KMS-11 (cell line): ENCODE data around the gene IGHMBP2.
A peak's percentile ranks its signal among the peaks of the same experiment; 100 is the strongest.
"Not testable (repeated sequence)": the region's sequence is repeated elsewhere in the genome, so short reads cannot be mapped to it uniquely, and the experiment has no call there.

Experiments
- H2AFZ ChIP-seq: fragments of 200-600 bp; sonication (generic); 2 replicates; pipeline ENCODE4 v1.6.1; 2016; ENCODE audit warnings: antibody characterized with exemption, mixed run types, low read depth
- H3K27ac ChIP-seq: fragments of 200-600 bp; sonication (generic); 2 replicates; pipeline ENCODE4 v1.6.1; 2016; ENCODE audit warnings: mild to moderate bottlenecking, mixed run types
- H3K27me3 ChIP-seq: fragments of 200-600 bp; sonication (generic); 2 replicates; pipeline ENCODE4 v1.6.1; 2017; ENCODE audit warnings: mild to moderate bottlenecking, low read depth, mixed run types, moderate library complexity; ENCODE audit not compliant: insufficient read depth
- H3K36me3 ChIP-seq: fragments of 200-600 bp; sonication (generic); 2 replicates; pipeline ENCODE4 v1.6.1; 2017; ENCODE audit warnings: mild to moderate bottlenecking, mixed run types; ENCODE audit not compliant: insufficient read depth
- H3K4me1 ChIP-seq: fragments of 200-600 bp; sonication (generic); 2 replicates; pipeline ENCODE4 v1.6.1; 2016; ENCODE audit warnings: mild to moderate bottlenecking, low read depth, mixed run types; ENCODE audit not compliant: poor library complexity, severe bottlenecking
- H3K4me2 ChIP-seq: fragments of 200-600 bp; sonication (generic); 2 replicates; pipeline ENCODE4 v1.7.0; 2016; ENCODE audit warnings: mild to moderate bottlenecking, mixed run types
- H3K4me3 ChIP-seq: fragments of 200-600 bp; sonication (generic); IDR thresholded peaks from 2 replicates; pipeline ENCODE4 v1.6.1; 2017; ENCODE audit warnings: low read depth, low read length, mixed read lengths; ENCODE audit not compliant: insufficient read depth
- H3K79me2 ChIP-seq: fragments of 200-600 bp; sonication (generic); 2 replicates; pipeline ENCODE4 v1.6.1; 2016; ENCODE audit warnings: low read depth, mixed run types; ENCODE audit not compliant: insufficient read depth
- H3K9ac ChIP-seq: fragments of 200-600 bp; sonication (generic); 2 replicates; pipeline ENCODE4 v1.6.1; 2016; ENCODE audit warnings: mild to moderate bottlenecking, mixed run types
- H4K20me1 ChIP-seq: fragments of 200-600 bp; sonication (generic); 2 replicates; pipeline ENCODE4 v1.6.1; 2016; ENCODE audit warnings: mild to moderate bottlenecking, mixed run types; ENCODE audit not compliant: insufficient read depth
- TF ChIP-seq, protein P1 (sequence below): fragments of 200-600 bp; sonication (generic); conservative IDR thresholded peaks from 2 replicates; pipeline ENCODE4 v1.6.1; 2017; ENCODE audit warnings: low read depth, mild to moderate bottlenecking, antibody characterized with exemption, low read length, moderate library complexity, mixed read lengths

IGHMBP2 gene

DNA sequence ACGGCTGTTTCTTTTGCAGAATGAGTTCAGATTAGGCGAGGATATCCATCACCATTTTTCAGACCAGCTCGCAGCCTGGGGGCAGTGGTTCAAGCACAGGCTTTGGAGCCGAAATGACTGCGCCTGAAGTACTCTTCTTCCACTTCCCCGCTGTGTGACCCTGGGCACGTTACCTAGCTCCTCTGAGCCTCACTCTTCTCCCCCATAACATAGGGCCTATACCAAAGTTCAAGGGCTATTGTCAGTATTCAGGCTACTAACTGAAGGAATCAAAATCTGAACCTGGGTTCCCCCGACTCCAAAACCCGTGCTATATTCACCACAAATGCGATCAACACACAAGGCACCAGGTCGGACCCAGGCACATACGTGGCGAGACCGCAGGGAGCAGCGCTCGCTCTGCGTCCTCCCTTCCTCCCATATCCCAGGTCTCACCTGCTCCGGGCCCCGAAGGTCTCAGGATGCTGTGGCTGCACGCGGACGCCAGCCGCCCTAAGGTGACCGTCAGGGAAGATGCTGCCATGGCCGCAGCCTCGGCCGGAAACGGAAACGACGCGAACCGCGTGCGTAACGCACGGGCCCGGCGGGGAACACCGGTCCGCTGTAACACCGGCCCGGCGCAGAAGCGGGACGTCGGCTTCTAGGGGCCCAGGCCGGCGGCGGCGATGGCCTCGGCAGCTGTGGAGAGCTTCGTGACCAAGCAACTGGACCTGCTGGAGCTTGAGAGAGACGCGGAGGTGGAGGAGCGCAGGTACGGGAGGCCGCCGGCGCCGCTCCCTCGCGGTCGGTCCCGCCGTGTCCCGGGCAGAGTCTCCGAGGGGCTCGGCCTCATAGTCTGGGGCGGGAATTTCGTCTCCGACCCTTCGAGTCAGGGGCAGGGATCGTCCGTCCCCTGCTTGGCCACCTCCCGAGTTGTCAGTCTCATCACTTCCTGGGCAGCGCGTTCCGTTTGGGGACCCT lies at the start of gene IGHMBP2, which contains the start of gene MRPL21:
IGHMBP2 (plus strand) TSS at position 604 of the 960 bp plus-strand sequence; CDS start at position 666, 62 bp downstream.
MRPL21 (minus strand) TSS at position 545 of the 960 bp plus-strand sequence; CDS start at position 523, 22 bp downstream.
- peaks cover 56% of the 10 kb centered on the region for H3K79me2 ChIP-seq
- TF ChIP-seq, protein P1, sequence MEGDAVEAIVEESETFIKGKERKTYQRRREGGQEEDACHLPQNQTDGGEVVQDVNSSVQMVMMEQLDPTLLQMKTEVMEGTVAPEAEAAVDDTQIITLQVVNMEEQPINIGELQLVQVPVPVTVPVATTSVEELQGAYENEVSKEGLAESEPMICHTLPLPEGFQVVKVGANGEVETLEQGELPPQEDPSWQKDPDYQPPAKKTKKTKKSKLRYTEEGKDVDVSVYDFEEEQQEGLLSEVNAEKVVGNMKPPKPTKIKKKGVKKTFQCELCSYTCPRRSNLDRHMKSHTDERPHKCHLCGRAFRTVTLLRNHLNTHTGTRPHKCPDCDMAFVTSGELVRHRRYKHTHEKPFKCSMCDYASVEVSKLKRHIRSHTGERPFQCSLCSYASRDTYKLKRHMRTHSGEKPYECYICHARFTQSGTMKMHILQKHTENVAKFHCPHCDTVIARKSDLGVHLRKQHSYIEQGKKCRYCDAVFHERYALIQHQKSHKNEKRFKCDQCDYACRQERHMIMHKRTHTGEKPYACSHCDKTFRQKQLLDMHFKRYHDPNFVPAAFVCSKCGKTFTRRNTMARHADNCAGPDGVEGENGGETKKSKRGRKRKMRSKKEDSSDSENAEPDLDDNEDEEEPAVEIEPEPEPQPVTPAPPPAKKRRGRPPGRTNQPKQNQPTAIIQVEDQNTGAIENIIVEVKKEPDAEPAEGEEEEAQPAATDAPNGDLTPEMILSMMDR = no peak
- no peaks in the 10 kb centered on the region for H3K27me3 ChIP-seq
- H3K4me2 ChIP-seq = peak within 1 kb of the TSS; percentile 91
- no peaks in the 10 kb centered on the region for H3K36me3 ChIP-seq
- peak within 1 kb of the TSS; percentile 17; the same call in 1 of the 2 replicates for H3K27ac ChIP-seq
- H3K4me1 ChIP-seq = peaks cover 18% of the 10 kb centered on the region
- H3K9ac ChIP-seq = peak within 1 kb of the TSS; percentile 82; the same call in 1 of the 2 replicates
- peak within 1 kb of the TSS; percentile 62; the same call in 1 of the 2 replicates for H2AFZ ChIP-seq
- H3K4me3 ChIP-seq = no peak within 1 kb of the TSS
- no peaks in the 10 kb centered on the region for H4K20me1 ChIP-seq

DNA sequence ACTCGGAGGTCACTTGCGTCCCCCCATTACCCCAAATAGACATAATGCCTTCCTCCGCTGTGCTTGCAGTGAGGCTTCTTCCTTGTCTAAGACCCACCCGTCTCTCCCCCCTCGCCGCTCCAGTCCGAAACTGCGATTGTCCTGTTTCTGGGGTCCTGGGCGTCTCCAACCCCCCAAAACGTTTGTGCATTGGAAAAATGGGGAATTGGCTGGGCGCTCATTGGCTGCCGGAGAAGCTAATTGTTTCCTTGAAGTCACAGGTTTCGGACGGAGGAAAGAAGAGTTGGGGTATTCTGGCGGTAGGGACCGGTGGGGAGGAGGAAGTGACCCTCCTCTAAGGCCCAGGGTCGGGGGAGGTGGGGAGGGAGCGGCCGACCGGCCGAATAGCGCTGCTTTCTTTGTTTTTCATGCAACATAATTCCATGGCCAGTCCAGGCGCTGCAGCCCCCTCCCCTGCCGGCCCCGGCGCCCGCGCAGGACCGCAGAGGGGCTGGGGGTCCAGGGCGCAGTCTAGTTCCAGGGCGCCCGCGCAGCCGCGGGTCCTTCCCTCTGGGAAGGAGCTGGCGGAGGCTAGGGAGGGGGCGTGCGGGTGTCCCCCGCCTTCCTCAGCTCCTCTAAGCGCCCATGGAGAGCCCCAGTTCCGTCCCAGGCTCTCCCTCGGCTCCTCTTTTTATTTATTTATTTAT lies 49.3 kb upstream of the IGHMBP2 start:
- Histone ChIP-seq H3K36me3 (no peaks in the 10 kb centered on the region), H3K27me3 (no peaks in the 10 kb centered on the region), H3K27ac (no peak overlapping the region), H4K20me1 (no peaks in the 10 kb centered on the region), H2AFZ (no peak overlapping the region), H3K4me2 (no peak overlapping the region), H3K79me2 (no peaks in the 10 kb centered on the region), H3K4me3 (no peak overlapping the region), H3K4me1 (no peaks in the 10 kb centered on the region), H3K9ac (no peak overlapping the region)
- TF ChIP-seq, protein P1 = no peak

DNA sequence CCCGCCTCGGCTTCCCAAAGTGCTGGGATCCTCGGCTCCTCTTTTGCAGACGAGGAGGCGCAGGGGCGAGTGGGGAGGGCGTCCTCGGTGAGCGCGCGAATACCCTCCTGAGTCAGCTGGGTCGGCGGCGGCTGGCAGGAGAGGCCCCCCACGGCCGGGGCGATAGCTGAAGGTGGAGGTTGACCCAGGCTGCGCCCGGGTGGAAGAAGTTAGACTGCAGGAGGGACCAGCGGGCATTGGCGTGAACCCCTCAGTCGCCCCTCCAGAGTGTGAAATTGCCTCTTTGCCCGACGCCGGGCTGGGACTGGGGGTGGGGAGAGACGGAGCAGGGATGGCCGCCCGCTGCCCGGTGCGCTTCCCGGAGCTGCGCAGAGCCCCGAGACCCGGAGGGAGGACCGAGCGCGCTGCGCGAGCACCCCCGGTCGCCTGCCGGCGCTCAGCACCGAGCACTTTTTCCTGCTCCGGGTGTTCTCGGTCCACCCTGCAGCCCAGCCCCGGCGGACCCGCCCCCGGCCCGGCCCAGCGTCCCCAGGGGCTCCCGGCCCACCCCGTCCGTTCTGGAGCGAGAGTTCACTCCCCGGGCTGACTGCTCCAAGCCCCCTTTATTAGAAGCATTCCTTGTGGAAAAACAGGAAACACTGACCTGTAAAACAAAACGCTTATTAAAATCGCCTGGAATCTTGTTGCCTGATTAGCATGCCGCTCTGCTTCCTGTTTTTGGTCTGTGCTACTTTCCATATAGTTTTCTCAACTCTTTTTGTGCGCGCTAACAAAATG lies 48.3 kb upstream of the IGHMBP2 start:
- no peaks in the 10 kb centered on the region for H3K4me1 ChIP-seq
- no peaks in the 10 kb centered on the region for H3K79me2 ChIP-seq
- H3K36me3 ChIP-seq = no peaks in the 10 kb centered on the region
- no peak overlapping the region for H2AFZ ChIP-seq
- TF ChIP-seq, protein P1 = no peak
- no peaks in the 10 kb centered on the region for H4K20me1 ChIP-seq
- H3K4me2 ChIP-seq = no peak overlapping the region
- no peak overlapping the region for H3K9ac ChIP-seq
- H3K4me3 ChIP-seq = no peak overlapping the region
- H3K27ac ChIP-seq = no peak overlapping the region
- H3K27me3 ChIP-seq = no peaks in the 10 kb centered on the region

DNA sequence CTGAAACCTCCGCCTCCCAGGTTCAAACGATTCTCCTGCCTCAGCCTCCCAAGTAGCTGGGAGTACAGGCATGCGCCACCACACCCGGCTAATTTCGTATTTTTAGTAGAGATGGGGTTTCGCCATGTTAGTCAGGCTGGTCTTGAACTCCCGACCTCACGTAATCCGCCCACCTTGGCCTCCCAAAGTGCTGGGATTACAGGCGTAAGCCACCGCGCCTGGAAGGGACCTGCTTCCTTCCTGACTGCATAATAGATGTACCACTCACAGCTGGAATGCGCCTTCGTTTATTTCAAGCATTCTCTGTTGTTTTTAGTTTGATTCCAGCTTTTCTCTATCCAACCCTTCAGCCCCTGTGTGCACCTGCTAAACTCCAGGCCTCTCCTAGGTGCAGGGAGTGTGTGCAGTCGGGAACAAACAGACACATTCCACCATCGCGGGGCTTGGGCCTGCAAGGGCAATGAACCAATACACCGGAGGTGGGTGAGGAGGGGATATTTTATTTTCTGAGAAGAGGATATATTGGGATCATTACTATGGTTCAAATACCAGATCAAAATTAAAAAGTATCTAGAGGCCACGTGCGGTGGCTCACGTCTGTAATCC lies 47.2 kb upstream of the IGHMBP2 start:
- H3K27me3 ChIP-seq, H2AFZ ChIP-seq, H3K36me3 ChIP-seq, H3K4me3 ChIP-seq, H3K27ac ChIP-seq, H3K9ac ChIP-seq, H3K4me2 ChIP-seq, H4K20me1 ChIP-seq, H3K4me1 ChIP-seq, H3K79me2 ChIP-seq: not testable (repeated sequence)
